K562 (cell line): ENCODE data around the gene THBS2.

Source experiments
- BMI1 ChIP-seq: fragments of 150-350 bp; IDR thresholded peaks from 2 replicates; pipeline ENCODE4 v1.6.1; 2014; ENCODE audit warnings: low read length
- FOXO4 ChIP-seq: fragments of 450-650 bp; formaldehyde crosslinking; IDR thresholded peaks from 2 replicates; pipeline ENCODE4 v1.4.0; 2020; ENCODE audit warnings: mild to moderate bottlenecking, moderate library complexity
- MAZ ChIP-seq, 2 experiments: fragments of 450-650 bp in 1 of 2; sonication (generic) in 1 of 2; formaldehyde crosslinking; IDR thresholded peaks in 1 of 2; conservative IDR thresholded peaks in 1 of 2; 2 replicates each; pipeline versions ENCODE4 v1.4.0 to v1.5.0; 2020; ENCODE audit warnings: mild to moderate bottlenecking in 1 of 2, missing genetic modification reagents in 1 of 2
- NCOA4 ChIP-seq: fragments of 450-650 bp; IDR thresholded peaks from 2 replicates; pipeline ENCODE4 v1.6.1; 2018; ENCODE audit warnings: mild to moderate bottlenecking; ENCODE audit not compliant: partially characterized antibody
- RBBP5 ChIP-seq: fragments of 200-600 bp; sonication (generic); IDR thresholded peaks from 2 replicates; pipeline ENCODE4 v1.6.1; 2012; ENCODE audit warnings: borderline replicate concordance, mild to moderate bottlenecking, low read length, control low read depth, inconsistent platforms; ENCODE audit not compliant: insufficient read depth, poor library complexity, severe bottlenecking
- ZBTB33 ChIP-seq: sonication (generic); formaldehyde crosslinking; IDR thresholded peaks from 2 replicates; pipeline ENCODE4 v1.8.1; 2023; ENCODE audit warnings: mild to moderate bottlenecking, missing genetic modification reagents
- ZNF124 ChIP-seq: sonication (generic); formaldehyde crosslinking; IDR thresholded peaks from 2 replicates; pipeline ENCODE4 v1.8.1; 2022; ENCODE audit warnings: missing genetic modification reagents
- ZNF146 ChIP-seq: IDR thresholded peaks from one replicate; pipeline ENCODE4 v1.6.1; 2018; ENCODE audit warnings: missing compliant biosample characterization; ENCODE audit not compliant: unreplicated experiment
- ZNF282 ChIP-seq: sonication (generic); formaldehyde crosslinking; IDR thresholded peaks from 2 replicates; pipeline ENCODE4 v1.8.1; 2023; ENCODE audit warnings: missing genetic modification reagents
- ZNF583 ChIP-seq: fragments of 250-450 bp; sonication (Bioruptor Pico); IDR thresholded peaks from 2 replicates; pipeline ENCODE4 v1.4.0; 2020
- TF ChIP-seq, protein P1 (sequence below): sonication (generic); formaldehyde crosslinking; IDR thresholded peaks from 2 replicates; pipeline ENCODE4 v1.8.1; 2023; ENCODE audit warnings: mild to moderate bottlenecking, missing genetic modification reagents, moderate library complexity
- TF ChIP-seq, protein P2 (sequence below), 3 experiments: IDR thresholded peaks in 2 of 3; conservative IDR thresholded peaks in 1 of 3; 2 replicates each; pipeline ENCODE4 v1.5.1; 2011 to 2012; ENCODE audit warnings: low read length in 3 of 3, mild to moderate bottlenecking in 3 of 3, control low read depth in 2 of 3, improper control_type of control experiment in 1 of 3, inconsistent platforms in 1 of 3, low read depth in 1 of 3, mixed read lengths in 1 of 3, moderate library complexity in 1 of 3; ENCODE audit not compliant: insufficient read depth in 2 of 3
- TF ChIP-seq, protein P3 (sequence below): sonication (generic); formaldehyde crosslinking; IDR thresholded peaks from 2 replicates; pipeline ENCODE4 v1.5.0; 2020; ENCODE audit warnings: missing genetic modification reagents

DNA sequence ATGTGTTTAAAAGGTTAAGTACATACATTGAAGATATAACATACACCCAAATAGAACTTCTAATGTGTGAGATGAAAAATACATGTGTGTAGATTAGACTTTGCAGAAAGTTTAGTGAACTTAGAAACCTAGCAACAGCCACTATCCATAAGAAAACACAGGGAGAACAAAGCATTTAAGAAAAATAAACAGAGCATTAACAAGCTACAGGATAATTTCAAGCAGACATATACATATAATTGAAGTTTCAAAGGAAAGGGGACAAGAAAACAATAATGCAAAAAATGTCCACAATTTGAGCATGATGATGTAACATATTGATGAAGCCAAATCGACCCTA is 18.2 kb upstream of the THBS2 start:
- TF ChIP-seq ZNF146 (CRISPR knock-in tag) (no peak), RBBP5 (no peak), ZNF583 (CRISPR knock-in tag) (no peak), NCOA4 (no peak), ZNF124 (CRISPR knock-in tag) (no peak), BMI1 (no peak), ZBTB33 (no peak), FOXO4 (CRISPR knock-in tag) (no peak), ZNF282 (CRISPR knock-in tag) (no peak), MAZ (CRISPR knock-in tag; conservative IDR thresholded peaks at IDR 0.05 in 1 of 2, IDR thresholded peaks at IDR 0.05 in 1 of 2) (no peak)
- TF ChIP-seq, protein P1, sequence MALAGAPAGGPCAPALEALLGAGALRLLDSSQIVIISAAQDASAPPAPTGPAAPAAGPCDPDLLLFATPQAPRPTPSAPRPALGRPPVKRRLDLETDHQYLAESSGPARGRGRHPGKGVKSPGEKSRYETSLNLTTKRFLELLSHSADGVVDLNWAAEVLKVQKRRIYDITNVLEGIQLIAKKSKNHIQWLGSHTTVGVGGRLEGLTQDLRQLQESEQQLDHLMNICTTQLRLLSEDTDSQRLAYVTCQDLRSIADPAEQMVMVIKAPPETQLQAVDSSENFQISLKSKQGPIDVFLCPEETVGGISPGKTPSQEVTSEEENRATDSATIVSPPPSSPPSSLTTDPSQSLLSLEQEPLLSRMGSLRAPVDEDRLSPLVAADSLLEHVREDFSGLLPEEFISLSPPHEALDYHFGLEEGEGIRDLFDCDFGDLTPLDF (CRISPR knock-in tag) = no peak
- TF ChIP-seq, protein P2, sequence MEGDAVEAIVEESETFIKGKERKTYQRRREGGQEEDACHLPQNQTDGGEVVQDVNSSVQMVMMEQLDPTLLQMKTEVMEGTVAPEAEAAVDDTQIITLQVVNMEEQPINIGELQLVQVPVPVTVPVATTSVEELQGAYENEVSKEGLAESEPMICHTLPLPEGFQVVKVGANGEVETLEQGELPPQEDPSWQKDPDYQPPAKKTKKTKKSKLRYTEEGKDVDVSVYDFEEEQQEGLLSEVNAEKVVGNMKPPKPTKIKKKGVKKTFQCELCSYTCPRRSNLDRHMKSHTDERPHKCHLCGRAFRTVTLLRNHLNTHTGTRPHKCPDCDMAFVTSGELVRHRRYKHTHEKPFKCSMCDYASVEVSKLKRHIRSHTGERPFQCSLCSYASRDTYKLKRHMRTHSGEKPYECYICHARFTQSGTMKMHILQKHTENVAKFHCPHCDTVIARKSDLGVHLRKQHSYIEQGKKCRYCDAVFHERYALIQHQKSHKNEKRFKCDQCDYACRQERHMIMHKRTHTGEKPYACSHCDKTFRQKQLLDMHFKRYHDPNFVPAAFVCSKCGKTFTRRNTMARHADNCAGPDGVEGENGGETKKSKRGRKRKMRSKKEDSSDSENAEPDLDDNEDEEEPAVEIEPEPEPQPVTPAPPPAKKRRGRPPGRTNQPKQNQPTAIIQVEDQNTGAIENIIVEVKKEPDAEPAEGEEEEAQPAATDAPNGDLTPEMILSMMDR (IDR thresholded peaks at IDR 0.05 in 2 of 3, conservative IDR thresholded peaks at IDR 0.05 in 1 of 3; ENCODE audit: insufficient read depth in 2 of 3, low read depth in 1 of 3, low read length in 3 of 3) = no peak
- TF ChIP-seq, protein P3, sequence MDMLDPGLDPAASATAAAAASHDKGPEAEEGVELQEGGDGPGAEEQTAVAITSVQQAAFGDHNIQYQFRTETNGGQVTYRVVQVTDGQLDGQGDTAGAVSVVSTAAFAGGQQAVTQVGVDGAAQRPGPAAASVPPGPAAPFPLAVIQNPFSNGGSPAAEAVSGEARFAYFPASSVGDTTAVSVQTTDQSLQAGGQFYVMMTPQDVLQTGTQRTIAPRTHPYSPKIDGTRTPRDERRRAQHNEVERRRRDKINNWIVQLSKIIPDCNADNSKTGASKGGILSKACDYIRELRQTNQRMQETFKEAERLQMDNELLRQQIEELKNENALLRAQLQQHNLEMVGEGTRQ (CRISPR knock-in tag) = no peak
